Liver (tissue), 9 donors: ENCODE measurements around the gene RMRP. TPM values are rescaled to one million over a fixed set of nuclear protein-coding genes. Genes with fewer than 3 reads are reported as not detected.

Experiments used
- DNase-seq: peaks from one replicate; pipeline ENCODE4 v3.0.0-alpha.2; 2017; ENCODE audit warnings: low spot score
- H3K27ac ChIP-seq, 2 donors: one replicate each; pipeline ENCODE4 v1.7.0; 2013; ENCODE audit warnings: inconsistent platforms in 2 of 2, low read length in 2 of 2, control low read depth in 1 of 2, low read depth in 1 of 2, mild to moderate bottlenecking in 1 of 2
- H3K27me3 ChIP-seq, 4 donors: one replicate each; pipeline versions ENCODE4 v1.6.1 to v1.7.0; 2013; ENCODE audit warnings: low read length in 3 of 4, inconsistent platforms in 1 of 4, mild to moderate bottlenecking in 1 of 4, moderate library complexity in 1 of 4; ENCODE audit not compliant: control insufficient read depth in 4 of 4, insufficient read depth in 4 of 4
- H3K36me3 ChIP-seq, 4 donors: one replicate each; pipeline versions ENCODE4 v1.6.1 to v1.7.0; 2013; ENCODE audit warnings: low read length in 3 of 4, mild to moderate bottlenecking in 3 of 4, low read depth in 1 of 4, moderate library complexity in 1 of 4; ENCODE audit not compliant: control insufficient read depth in 4 of 4, insufficient read depth in 3 of 4
- H3K4me1 ChIP-seq, 4 donors: one replicate each; pipeline versions ENCODE4 v1.6.1 to v1.7.0; 2013; ENCODE audit warnings: low read length in 3 of 4, mild to moderate bottlenecking in 3 of 4, moderate library complexity in 1 of 4; ENCODE audit not compliant: control insufficient read depth in 4 of 4, insufficient read depth in 4 of 4
- H3K4me3 ChIP-seq, 3 donors: one replicate each; pipeline versions ENCODE4 v1.6.1 to v1.7.0; 2013; ENCODE audit warnings: low read length in 3 of 3, control low read depth in 1 of 3, low read depth in 1 of 3, mild to moderate bottlenecking in 1 of 3
- H3K9ac ChIP-seq, 2 donors: one replicate each; pipeline ENCODE4 v1.7.0; 2013; ENCODE audit warnings: low read length in 2 of 2, mild to moderate bottlenecking in 2 of 2, moderate library complexity in 2 of 2, control low read depth in 1 of 2, low read depth in 1 of 2
- H3K9me3 ChIP-seq, 4 donors: one replicate each; pipeline versions ENCODE4 v1.6.1 to v1.7.0; 2013; ENCODE audit warnings: low read length in 3 of 4; ENCODE audit not compliant: control insufficient read depth in 4 of 4
- ATF3 ChIP-seq: IDR thresholded peaks from 2 replicates; pipeline ENCODE4 v1.6.1; 2016; ENCODE audit warnings: antibody characterized with exemption
- CTCF ChIP-seq: fragments of 150-350 bp; IDR thresholded peaks from 2 replicates; pipeline ENCODE4 v1.5.1; 2017; ENCODE audit warnings: improper control_type of control experiment, low read depth, low read length; ENCODE audit not compliant: missing input control
- EGR1 ChIP-seq, 2 donors: IDR thresholded peaks; 2 replicates each; pipeline ENCODE4 v1.6.1; 2016 to 2018; ENCODE audit warnings: antibody characterized with exemption in 2 of 2, low read depth in 2 of 2
- FOXA1 ChIP-seq: IDR thresholded peaks from 2 replicates; pipeline ENCODE4 v1.6.1; 2016; ENCODE audit warnings: antibody characterized with exemption
- GABPA ChIP-seq, 2 donors: IDR thresholded peaks in 1 of 2; conservative IDR thresholded peaks in 1 of 2; 2 replicates each; pipeline ENCODE4 v1.6.1; 2016; ENCODE audit warnings: antibody characterized with exemption in 2 of 2, mild to moderate bottlenecking in 1 of 2, moderate library complexity in 1 of 2
- HNF4A ChIP-seq, 2 donors: conservative IDR thresholded peaks; 2 replicates each; pipeline ENCODE4 v1.6.1; 2016; ENCODE audit warnings: antibody characterized with exemption in 2 of 2, mild to moderate bottlenecking in 2 of 2
- HNF4G ChIP-seq: IDR thresholded peaks from 2 replicates; pipeline ENCODE4 v1.6.1; 2016; ENCODE audit warnings: antibody characterized with exemption
- JUND ChIP-seq, 2 donors: IDR thresholded peaks; 2 replicates each; pipeline ENCODE4 v1.6.1; 2016; ENCODE audit warnings: antibody characterized with exemption in 2 of 2
- MAX ChIP-seq: IDR thresholded peaks from 2 replicates; pipeline ENCODE4 v1.6.1; 2016; ENCODE audit warnings: antibody characterized with exemption
- NR2F2 ChIP-seq: IDR thresholded peaks from 2 replicates; pipeline ENCODE4 v1.6.1; 2016; ENCODE audit warnings: antibody characterized with exemption
- RAD21 ChIP-seq, 2 donors: IDR thresholded peaks; 2 replicates each; pipeline ENCODE4 v1.6.1; 2016; ENCODE audit warnings: antibody characterized with exemption in 2 of 2, mild to moderate bottlenecking in 2 of 2
- REST ChIP-seq: IDR thresholded peaks from 2 replicates; pipeline ENCODE4 v1.6.1; 2016; ENCODE audit warnings: antibody characterized with exemption, mild to moderate bottlenecking
- RXRA ChIP-seq, 2 donors: IDR thresholded peaks; 2 replicates each; pipeline ENCODE4 v1.6.1; 2017 to 2018; ENCODE audit warnings: antibody characterized with exemption in 2 of 2, mild to moderate bottlenecking in 1 of 2
- SP1 ChIP-seq: IDR thresholded peaks from 2 replicates; pipeline ENCODE4 v1.6.1; 2018; ENCODE audit warnings: antibody characterized with exemption, mild to moderate bottlenecking
- TAF1 ChIP-seq: conservative IDR thresholded peaks from 2 replicates; pipeline ENCODE4 v1.6.1; 2016; ENCODE audit warnings: antibody characterized with exemption, mild to moderate bottlenecking
- YY1 ChIP-seq: IDR thresholded peaks from 2 replicates; pipeline ENCODE4 v1.6.1; 2016; ENCODE audit warnings: antibody characterized with exemption, mild to moderate bottlenecking
- ZBTB33 ChIP-seq: IDR thresholded peaks from 2 replicates; pipeline ENCODE4 v1.6.1; 2016; ENCODE audit warnings: antibody characterized with exemption
- WGBS: extraction: QIAGEN DNeasy Blood & Tissue Kit; methylation state at CpG from one replicate; pipeline ENCODE4 v1.1.7; 2013; 5-methylcytosine and 5-hydroxymethylcytosine counted together
- polyA plus RNA-seq, 2 donors: library from polyadenylated mRNA; stranded (reverse) in 1 of 2; unstranded in 1 of 2; fragments of 200-250 nt in 1 of 2; fragments of >200 nt in 1 of 2; fragmentation: Nextera tagmentation in 1 of 2; extraction: Ambion mirVana in 1 of 2; gene quantifications; one replicate each; pipeline versions ENCODE4 v1.2.1 to v1.2.3, GENCODE V29; 2013 to 2015
- total RNA-seq, 2 donors: library from RNA; depleted of rRNA; stranded (reverse); fragments of >200 nt; gene quantifications; one replicate each; pipeline ENCODE4 v1.2.3, GENCODE V29; 2014
- donor health status: healthy.
- donor health status: healthy.
- donor health status: healthy.
- donor health status: healthy.
- donor health status: healthy.

The RMRP gene
- total and polyA plus RNA-seq, 4 donors, result 5.3 to 67,037 (median 2,677) TPM

- H3K9me3 ChIP-seq, result no peaks in the 10 kb centered on the region
- no peak overlapping the region for H3K4me3 ChIP-seq
- DNase-seq, result no peak
- no peaks in the 10 kb centered on the region for H3K36me3 ChIP-seq
- no peak overlapping the region for H3K27ac ChIP-seq
- TF ChIP-seq RAD21 (IDR thresholded peaks at IDR 0.05) (no peak), RXRA (IDR thresholded peaks at IDR 0.05) (no peak), FOXA1 (no peak), EGR1 (IDR thresholded peaks at IDR 0.05; ENCODE audit: low read depth in 2 of 2) (no peak), REST (no peak), JUND (IDR thresholded peaks at IDR 0.05) (no peak), ZBTB33 (no peak), MAX (no peak), YY1 (no peak)
- no peak overlapping the region for H3K9ac ChIP-seq
- H3K4me1 ChIP-seq, result peaks cover 5 to 26% (median 16%) of the 10 kb centered on the region in 4 donors
- 94% methylated on average over 5 of the region's 5 CpGs for WGBS
- no peaks in the 10 kb centered on the region for H3K27me3 ChIP-seq
These were observed 8.7 kb upstream of the RMRP start for GRCh38 chr9:35666549-35666948.

GRCh38 chr9:35666045-35666444, 8.2 kb upstream of the RMRP start:
- H3K27me3 ChIP-seq, result no peaks in the 10 kb centered on the region
- 83% methylated on average over 1 of the region's 1 CpG for WGBS
- DNase-seq, result no peak

More at GRCh38 chr9:35666045-35666444, 8.2 kb upstream of the RMRP start:
- Histone ChIP-seq H3K4me3 (no peak overlapping the region), H3K4me1 (peaks cover 5 to 28% (median 18%) of the 10 kb centered on the region in 4 donors), H3K9ac (no peak overlapping the region), H3K9me3 (no peaks in the 10 kb centered on the region), H3K27ac (no peak overlapping the region), H3K36me3 (no peaks in the 10 kb centered on the region)
- TF ChIP-seq GABPA (IDR thresholded peaks at IDR 0.05 in 1 of 2, conservative IDR thresholded peaks at IDR 0.05 in 1 of 2), result no peak
- no peak for TF ChIP-seq HNF4A (conservative IDR thresholded peaks at IDR 0.05)
- TF ChIP-seq EGR1 (IDR thresholded peaks at IDR 0.05; ENCODE audit: low read depth in 2 of 2), result no peak
- TF ChIP-seq TAF1, result no peak
- TF ChIP-seq REST, result no peak
- no peak for TF ChIP-seq RXRA (IDR thresholded peaks at IDR 0.05)
- TF ChIP-seq JUND (IDR thresholded peaks at IDR 0.05), result no peak
- no peak for TF ChIP-seq FOXA1
- no peak for TF ChIP-seq SP1
- TF ChIP-seq RAD21 (IDR thresholded peaks at IDR 0.05), result no peak
- TF ChIP-seq ZBTB33, result no peak
- TF ChIP-seq YY1, result no peak
- no peak for TF ChIP-seq CTCF
- no peak for TF ChIP-seq NR2F2
- no peak for TF ChIP-seq HNF4G
- TF ChIP-seq MAX, result no peak
- TF ChIP-seq ATF3, result no peak
